Testis (tissue), 2 donors: ENCODE measurements around the gene PPM1L.

Experiments used
- POLR2A ChIP-seq: fragments of 450-650 bp; IDR thresholded peaks from one replicate; pipeline ENCODE4 v1.6.1; 2017; ENCODE audit warnings: antibody characterized with exemption, mild to moderate bottlenecking, moderate library complexity
- TF ChIP-seq, protein P1 (sequence below), 3 experiments: fragments of 450-650 bp in 2 of 3; fragments of 200-600 bp in 1 of 3; sonication (generic) in 1 of 3; IDR thresholded peaks; one replicate each; pipeline ENCODE4 v1.5.1; 2016 to 2019; ENCODE audit warnings: antibody characterized with exemption in 3 of 3, mild to moderate bottlenecking in 2 of 3, moderate library complexity in 1 of 3

DNA sequence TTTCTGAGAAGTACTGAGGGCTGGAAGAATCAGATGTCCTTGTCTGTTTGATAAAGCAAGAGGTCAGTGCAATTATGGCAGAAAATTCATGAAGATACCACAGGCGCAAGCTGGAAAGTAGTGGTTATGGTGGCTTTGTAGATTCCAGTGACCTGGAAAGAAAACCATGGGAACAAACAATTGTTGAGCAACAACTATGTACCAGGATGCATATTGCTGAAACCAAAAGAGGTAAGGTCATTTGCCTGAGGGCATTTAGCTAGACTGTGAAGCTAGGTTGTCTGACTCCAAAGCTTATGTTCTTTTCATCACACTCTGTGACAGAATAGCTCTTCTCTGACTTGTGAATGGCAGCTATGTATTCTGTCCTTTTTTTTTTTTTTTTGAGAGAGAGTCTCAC lies 275.1 kb downstream of the PPM1L start:
- TF ChIP-seq, protein P1, sequence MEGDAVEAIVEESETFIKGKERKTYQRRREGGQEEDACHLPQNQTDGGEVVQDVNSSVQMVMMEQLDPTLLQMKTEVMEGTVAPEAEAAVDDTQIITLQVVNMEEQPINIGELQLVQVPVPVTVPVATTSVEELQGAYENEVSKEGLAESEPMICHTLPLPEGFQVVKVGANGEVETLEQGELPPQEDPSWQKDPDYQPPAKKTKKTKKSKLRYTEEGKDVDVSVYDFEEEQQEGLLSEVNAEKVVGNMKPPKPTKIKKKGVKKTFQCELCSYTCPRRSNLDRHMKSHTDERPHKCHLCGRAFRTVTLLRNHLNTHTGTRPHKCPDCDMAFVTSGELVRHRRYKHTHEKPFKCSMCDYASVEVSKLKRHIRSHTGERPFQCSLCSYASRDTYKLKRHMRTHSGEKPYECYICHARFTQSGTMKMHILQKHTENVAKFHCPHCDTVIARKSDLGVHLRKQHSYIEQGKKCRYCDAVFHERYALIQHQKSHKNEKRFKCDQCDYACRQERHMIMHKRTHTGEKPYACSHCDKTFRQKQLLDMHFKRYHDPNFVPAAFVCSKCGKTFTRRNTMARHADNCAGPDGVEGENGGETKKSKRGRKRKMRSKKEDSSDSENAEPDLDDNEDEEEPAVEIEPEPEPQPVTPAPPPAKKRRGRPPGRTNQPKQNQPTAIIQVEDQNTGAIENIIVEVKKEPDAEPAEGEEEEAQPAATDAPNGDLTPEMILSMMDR (IDR thresholded peaks at IDR 0.05), result no peak
- no peak for TF ChIP-seq POLR2A
